HG03097 (cell line): ENCODE data around the gene SMCO2.

Experiments
- ATAC-seq: cut with Tn5 transposase; IDR thresholded peaks from one replicate; pipeline ENCODE4 v1.9.1; 2021; ENCODE audit not compliant: unreplicated experiment, low FRiP score

SMCO2 gene

DNA sequence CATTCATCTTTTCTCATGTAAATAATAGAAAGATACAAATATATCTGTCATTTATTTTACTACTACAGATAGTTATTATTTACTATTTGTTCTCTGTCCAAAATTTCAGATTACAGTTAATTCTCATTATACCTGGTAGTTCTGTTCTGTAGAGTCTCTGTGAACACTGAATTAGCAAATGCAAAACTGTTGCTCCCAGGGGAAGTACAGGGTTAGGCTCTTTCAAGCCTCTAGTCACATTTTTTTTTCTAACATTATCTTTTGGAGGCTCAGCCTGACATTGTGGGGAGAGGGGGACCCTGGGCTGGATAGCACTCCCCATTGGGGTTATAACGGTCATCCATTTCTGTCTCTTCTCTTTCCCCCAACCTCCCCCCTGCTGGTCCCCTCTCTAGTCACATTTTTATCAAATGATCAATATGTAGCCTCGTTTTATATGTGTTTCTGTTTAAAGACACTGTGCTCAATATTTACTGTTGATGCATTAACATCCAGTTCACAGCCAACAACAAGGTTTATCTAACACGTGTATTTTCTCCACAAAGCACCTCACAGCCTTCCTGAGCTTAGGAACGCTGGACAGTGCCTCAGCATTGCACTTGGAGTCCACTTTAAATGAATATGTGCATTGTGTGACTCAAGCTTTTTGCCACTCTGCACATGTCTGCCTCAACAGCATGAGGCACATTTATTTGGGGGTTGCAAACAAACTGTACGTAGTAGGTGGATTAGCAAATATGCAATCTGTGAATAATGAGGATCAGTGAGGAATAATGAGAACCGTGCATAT, 4.7 kb downstream of the SMCO2 start:
- no peak for ATAC-seq

- no peak for ATAC-seq
Measured at GRCh38 chr12:27453421-27453820, 6.9 kb downstream of the SMCO2 start.

GRCh38 chr12:27455589-27455988, 9.1 kb downstream of the SMCO2 start:
- ATAC-seq: no peak

GRCh38 chr12:27456618-27457017, 10.1 kb downstream of the SMCO2 start:
- no peak for ATAC-seq

DNA sequence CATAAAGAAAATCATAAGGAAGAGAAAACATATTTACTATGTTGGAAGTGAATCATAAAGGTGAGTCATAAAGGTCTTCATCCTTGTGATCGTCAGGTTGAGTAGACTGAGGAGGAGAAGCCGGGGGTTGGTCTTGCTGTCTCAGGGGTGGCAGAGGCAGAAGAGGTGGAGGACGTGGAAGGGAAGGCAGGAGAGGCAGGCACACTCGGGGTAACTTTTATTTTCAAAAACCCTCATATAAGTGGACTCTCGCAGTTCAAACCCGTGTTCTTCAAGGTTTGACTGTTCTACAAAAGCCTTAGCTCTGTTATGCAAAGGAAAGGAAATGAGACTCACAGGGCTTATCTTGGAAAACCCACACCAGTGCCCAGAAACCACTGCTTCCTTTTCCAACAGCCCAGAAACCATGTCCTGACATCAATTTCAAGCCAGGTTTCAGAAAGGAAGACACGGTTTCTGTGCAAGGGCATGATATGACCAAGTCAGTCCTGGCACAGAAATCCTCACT, 14.0 kb downstream of the SMCO2 start:
- no peak for ATAC-seq

DNA sequence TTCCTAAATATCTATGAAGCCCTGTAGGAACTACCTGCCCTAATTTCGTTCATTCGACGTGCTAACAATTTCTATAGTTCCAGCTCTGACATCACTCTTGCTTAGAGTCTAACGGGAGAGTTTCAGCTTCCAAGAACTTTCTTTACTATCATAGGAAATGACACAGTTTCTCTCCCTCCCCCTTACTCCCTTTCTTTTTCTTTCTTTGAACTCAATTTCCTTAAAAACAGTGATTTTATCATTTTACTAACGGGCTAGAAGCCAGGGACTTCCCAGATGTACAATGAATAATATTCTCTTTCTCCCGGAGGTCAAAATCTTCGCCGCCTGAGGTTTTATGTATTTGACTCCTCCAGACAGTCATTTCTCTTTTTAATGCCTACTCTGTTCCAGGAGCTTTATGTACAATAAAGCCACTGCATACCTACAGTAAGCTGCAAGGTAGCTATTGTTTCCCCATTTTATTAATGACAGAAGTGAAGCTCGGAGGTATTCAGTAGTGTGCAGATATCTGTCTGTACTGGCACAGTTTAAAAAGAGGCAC, 15.7 kb downstream of the SMCO2 start:
- ATAC-seq: no peak

DNA sequence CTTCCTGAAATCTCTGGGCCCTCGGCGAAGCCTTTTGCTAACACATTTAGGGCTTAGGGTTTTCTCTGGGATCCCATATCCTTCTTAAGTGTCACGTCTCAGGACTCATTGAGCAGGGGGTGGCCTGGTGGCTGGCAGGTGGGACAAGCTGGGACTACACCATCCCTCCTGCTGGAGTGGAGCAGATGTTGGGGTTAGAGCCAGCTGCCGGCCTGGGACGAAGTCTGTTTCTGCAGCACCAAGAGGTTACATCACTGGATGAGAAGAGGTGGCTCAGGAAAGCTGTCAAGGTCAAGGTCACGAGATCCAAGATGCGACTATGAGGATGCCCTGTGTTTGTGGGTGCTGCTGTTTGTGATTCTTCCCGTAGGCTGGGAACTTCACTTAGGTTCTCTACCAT, 16.3 kb downstream of the SMCO2 start:
- no peak for ATAC-seq

DNA sequence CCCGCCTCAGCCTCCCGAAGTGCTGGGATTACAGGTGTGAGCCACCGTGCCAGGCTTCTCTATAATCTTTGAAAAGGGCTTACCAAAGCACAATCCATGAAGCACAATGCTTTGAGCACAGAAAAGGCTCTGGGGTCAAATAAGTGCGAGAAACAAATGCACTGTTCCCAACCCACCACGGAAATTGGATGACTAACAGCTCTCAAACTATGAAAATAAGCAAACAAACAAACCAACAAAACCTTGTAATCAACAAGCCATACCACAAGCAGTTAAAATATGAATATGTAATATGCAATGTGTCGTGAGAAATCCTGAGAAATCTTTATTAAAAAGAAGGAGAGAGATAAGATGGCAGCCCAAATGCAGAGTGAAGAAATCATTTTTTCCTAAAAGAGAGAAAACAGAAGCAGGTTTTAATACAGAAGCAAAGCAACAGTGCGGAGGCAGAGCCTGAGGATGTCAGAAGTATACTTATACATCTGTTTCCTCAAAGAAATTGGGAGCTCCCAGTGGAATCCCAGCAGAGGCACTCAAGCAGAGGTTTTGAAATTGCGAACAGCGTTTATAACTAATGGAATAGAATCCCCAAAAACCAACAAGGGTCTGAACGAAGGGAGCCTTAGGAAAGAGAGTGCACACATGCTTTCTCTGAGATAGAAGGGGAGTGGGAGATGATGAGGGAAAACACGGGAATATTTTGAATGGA, 17.1 kb downstream of the SMCO2 start:
- ATAC-seq: no peak

GRCh38 chr12:27464220-27464554, 17.7 kb downstream of the SMCO2 start:
- no peak for ATAC-seq

- peak; percentile 77 for ATAC-seq
Measured at GRCh38 chr12:27467641-27468040, 21.1 kb downstream of the SMCO2 start.

GRCh38 chr12:27468241-27468640, 21.7 kb downstream of the SMCO2 start:
- ATAC-seq: no peak

DNA sequence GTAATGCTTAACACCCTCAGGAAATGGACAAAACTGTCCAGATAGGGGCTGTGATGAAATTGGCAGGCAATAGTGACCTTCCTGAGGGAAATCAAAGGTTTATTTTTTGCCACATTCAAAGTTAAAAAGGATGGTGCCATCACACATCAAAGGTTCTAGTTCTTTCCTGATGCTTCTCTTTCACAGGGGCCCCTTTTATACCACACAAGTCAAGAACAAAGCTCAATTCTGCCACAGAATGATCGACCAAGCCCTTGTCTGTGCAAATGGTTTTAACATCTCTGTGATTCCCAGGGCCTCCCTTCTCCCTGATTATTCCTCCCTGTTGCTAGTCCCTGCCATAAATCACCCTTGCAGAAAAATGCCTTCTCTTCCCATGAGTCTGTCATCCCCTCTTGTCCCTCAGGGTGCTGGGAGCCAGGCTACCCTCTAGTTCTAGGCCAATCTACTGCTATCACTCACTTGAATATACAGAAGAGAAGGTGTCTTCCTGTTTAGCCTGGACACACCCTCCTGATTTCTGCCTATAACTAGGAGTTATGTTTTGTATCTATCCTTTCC, 22.7 kb downstream of the SMCO2 start:
- ATAC-seq: no peak

GRCh38 chr12:27472604-27473003, 26.1 kb downstream of the SMCO2 start:
- no peak for ATAC-seq

DNA sequence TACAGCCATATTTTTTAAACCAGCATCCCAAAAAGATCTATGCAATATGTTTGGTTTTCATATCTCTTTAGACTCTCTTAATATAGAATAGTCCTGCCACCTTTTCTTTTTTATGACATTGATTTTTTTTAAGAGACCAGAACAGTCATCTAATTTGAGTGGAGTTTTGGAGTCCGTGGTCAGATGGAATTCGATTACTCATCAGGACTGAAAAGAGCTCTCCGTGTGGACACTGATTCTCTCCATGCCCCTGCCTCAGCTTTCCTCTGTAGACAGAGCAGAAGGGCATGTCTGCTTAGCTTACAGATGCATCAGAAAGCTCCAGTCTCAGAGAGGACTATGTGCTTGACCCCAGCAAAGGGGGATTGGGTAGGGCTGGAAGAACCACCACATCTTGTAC, 27.8 kb downstream of the SMCO2 start:
- ATAC-seq: no peak

DNA sequence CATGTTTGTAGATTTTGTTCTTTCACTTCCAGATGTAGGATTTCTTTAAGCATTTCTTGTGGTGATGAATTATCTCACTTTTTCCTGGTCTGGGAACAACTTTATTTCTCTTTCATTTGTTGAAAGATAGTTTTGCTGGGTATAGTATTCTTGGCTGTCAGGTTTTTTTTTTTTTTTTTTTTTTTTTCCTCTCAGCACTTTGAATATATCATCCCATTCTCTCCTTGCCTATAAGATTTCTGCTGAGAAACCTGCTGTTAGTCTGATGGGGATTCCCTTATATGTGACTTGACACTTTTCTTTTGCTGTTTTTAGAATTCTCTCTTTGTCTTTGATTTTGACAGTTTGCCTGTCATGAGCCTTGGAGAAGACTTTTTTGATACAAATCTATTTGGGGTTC, 30.5 kb downstream of the SMCO2 start:
- ATAC-seq: no peak

- no peak for ATAC-seq
Measured at GRCh38 chr12:27478949-27479348, 32.4 kb downstream of the SMCO2 start.

GRCh38 chr12:27480016-27480415, 33.5 kb downstream of the SMCO2 start:
- no peak for ATAC-seq

GRCh38 chr12:27486961-27487360, 40.4 kb downstream of the SMCO2 start:
- no peak for ATAC-seq

GRCh38 chr12:27488479-27488878, 41.9 kb downstream of the SMCO2 start:
- ATAC-seq: no peak

- no peak for ATAC-seq
Measured at GRCh38 chr12:27491226-27491625, 44.7 kb downstream of the SMCO2 start.

GRCh38 chr12:27493260-27493940, 46.9 kb downstream of the SMCO2 start:
- no peak for ATAC-seq
